Naive thymus-derived CD8-positive, alpha-beta T cell (primary cell): ENCODE results near the gene VWCE. TPM values are rescaled to one million over a fixed set of nuclear protein-coding genes. Genes with fewer than 3 reads are reported as not detected.
A peak's percentile ranks its signal among the peaks of the same experiment; 100 is the strongest.
"Not testable (repeated sequence)": the region's sequence is repeated elsewhere in the genome, so short reads cannot be mapped to it uniquely, and the experiment has no call there.

Source experiments
- ATAC-seq, 2 donors: fragments of 150-1000 bp; cut with Tn5 transposase in 1 of 2; sonication (Bioruptor Pico), chemical (Tn5 transposase) in 1 of 2; 1 replicate in 1 of 2; 2 replicates in 1 of 2; pipeline ENCODE4 v1.10.0; 2021; ENCODE audit warnings: mild to moderate bottlenecking in 2 of 2, moderate library complexity in 2 of 2
- POLR2A ChIA-PET: fragments of 350-600 bp; sonication (Branson Sonifier 250); formaldehyde crosslinking; loops from one replicate; lab custom pipeline; 2021; ENCODE audit warnings: antibody characterized with exemption; lab: Charles Lee
- DNase-seq, 10 donors: peaks; one replicate each; pipeline versions ENCODE4 v3.0.0 to v3.0.0-alpha.2; 2020 to 2022
- H3K27ac Mint-ChIP-seq, 10 donors: one replicate each; pipeline ENCODE4 v1.8.0; 2020 to 2022; ENCODE audit warnings: mild to moderate bottlenecking in 10 of 10, mixed read lengths in 10 of 10, moderate library complexity in 4 of 10, inconsistent platforms in 1 of 10
- H3K27me3 Mint-ChIP-seq, 5 donors: one replicate each; pipeline ENCODE4 v1.8.0; 2021 to 2022; ENCODE audit warnings: mixed read lengths in 5 of 5
- H3K36me3 Mint-ChIP-seq, 3 donors: one replicate each; pipeline ENCODE4 v1.8.0; 2020 to 2022; ENCODE audit warnings: mixed read lengths in 3 of 3, mild to moderate bottlenecking in 2 of 3, inconsistent platforms in 1 of 3
- H3K4me1 Mint-ChIP-seq, 4 donors: one replicate each; pipeline ENCODE4 v1.8.0; 2021 to 2022; ENCODE audit warnings: mixed read lengths in 4 of 4
- H3K4me3 Mint-ChIP-seq, 10 donors: one replicate each; pipeline ENCODE4 v1.8.0; 2020 to 2022; ENCODE audit warnings: mild to moderate bottlenecking in 10 of 10, mixed read lengths in 10 of 10, moderate library complexity in 6 of 10, inconsistent platforms in 1 of 10
- H3K9me3 Mint-ChIP-seq, 9 donors: one replicate each; pipeline ENCODE4 v1.8.0; 2020 to 2022; ENCODE audit warnings: mixed read lengths in 9 of 9, mild to moderate bottlenecking in 3 of 9, inconsistent platforms in 1 of 9, moderate library complexity in 1 of 9
- polyA plus RNA-seq, 3 donors: library from polyadenylated mRNA; unstranded; fragments of 300-500 nt; fragmentation: Illumina TruSeq; gene quantifications; one replicate each; pipeline ENCODE4 v1.2.3, GENCODE V29; 2021
- total RNA-seq, 8 experiments: library from RNA in 2 of 8; stranded (reverse) in 2 of 8; gene quantifications; one replicate each; pipeline ENCODE4 v1.2.3 and lab custom pipeline; 2021 to 2026

VWCE gene
- total and polyA plus RNA-seq, 5 experiments from 2014 or later = 0.94 to 0.99 TPM; not detected in 3

DNA sequence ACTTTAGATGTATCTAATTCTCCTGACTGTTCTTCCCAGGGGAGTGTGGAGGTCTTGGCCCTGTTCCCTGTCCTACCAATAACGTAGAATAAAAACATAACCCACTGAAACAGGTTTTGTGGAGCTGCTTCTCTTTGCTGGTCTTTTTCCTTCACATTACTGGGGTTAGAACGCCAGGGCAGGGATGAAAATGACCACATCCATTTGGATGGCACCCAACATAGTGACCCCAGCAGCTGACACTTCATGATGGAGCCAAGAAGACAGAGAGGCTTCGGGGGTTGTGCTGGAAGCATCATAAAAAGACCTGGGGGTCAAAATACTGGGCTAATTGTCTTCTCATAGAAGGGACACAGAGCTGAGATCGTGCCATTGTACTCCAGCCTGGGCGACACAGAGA lies 63.5 kb downstream of the VWCE start:
- DNase-seq, ATAC-seq, POLR2A ChIA-PET, H3K36me3 Mint-ChIP-seq, H3K4me1 Mint-ChIP-seq, H3K27ac Mint-ChIP-seq, H3K27me3 Mint-ChIP-seq, H3K9me3 Mint-ChIP-seq, H3K4me3 Mint-ChIP-seq: not testable (repeated sequence)

DNA sequence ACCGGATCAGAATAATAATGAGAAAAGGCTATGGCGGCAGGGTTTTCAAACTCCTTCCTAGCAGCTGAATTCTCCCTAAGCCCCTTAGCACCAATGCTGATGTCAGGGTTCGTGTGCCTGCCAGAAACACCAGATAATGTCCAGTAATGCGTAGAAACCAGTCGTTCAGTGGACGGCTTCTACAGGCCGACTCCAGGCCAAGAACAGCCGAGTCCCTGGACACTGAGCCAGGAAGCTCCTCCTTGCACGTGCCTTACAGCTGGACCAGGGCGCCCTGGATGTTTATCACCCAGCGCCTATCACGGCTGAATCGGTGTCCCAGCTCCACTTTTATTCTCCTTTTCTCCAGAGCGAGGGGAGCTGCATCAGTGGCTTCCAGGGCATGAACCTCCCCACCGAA lies 64.1 kb downstream of the VWCE start:
- POLR2A ChIA-PET, H3K9me3 Mint-ChIP-seq, H3K27ac Mint-ChIP-seq, ATAC-seq, DNase-seq, H3K4me1 Mint-ChIP-seq, H3K4me3 Mint-ChIP-seq, H3K36me3 Mint-ChIP-seq, H3K27me3 Mint-ChIP-seq: not testable (repeated sequence)

DNA sequence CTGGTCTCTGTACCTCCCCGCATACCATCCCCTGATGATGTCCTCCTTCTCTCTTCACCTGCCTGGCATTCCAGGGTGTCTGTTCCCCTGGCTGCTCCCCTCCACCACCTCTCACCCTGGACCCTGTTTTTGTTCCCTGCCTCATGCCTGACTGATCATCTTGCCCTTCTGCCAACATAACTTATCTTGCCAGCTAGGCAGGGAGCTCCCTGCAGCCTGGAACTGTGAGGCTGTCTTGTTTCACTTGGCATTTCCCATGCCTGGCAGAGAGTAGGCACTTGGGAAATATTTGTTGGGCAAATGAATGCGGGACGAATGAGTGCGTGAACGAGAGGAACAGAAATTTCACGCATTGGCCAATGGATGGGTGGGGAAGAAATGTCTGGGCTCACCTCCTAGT lies 65.7 kb downstream of the VWCE start:
- DNase-seq, H3K36me3 Mint-ChIP-seq, H3K4me3 Mint-ChIP-seq, H3K9me3 Mint-ChIP-seq, ATAC-seq, H3K27ac Mint-ChIP-seq, POLR2A ChIA-PET, H3K27me3 Mint-ChIP-seq, H3K4me1 Mint-ChIP-seq: not testable (repeated sequence)

DNA sequence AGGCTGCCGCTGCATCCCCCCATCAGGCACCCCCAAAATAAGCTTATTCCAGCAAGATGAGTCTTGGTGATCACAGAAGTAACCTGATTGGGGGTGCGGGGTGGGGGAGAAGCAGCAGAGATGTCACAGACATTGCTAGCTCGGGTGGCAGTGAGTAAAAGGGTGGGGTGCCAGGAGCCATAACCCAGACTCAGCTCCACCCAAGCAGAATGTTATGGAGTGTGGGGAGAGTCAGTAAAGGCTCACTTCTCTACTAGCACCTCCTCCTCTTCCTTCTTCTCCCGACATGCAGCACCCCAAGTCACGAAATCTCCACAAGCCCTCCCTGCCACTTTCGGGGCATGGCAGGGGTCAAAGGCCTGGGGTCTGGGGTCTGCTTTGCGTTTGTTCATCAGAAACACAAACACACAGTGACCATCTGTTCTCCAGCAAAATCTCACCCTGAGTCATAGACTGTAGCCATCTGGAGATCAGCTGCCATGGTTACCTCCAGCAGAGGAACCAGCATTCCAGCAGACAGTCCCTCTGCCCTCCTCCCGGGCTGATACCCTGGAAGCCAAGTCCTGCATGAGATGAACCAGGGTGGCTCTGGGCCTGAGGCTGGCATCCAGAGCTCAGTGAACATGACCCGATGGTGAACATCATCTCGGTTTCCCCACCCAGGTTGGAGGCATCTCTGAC lies 68.5 kb downstream of the VWCE start:
- H3K27me3 Mint-ChIP-seq, H3K27ac Mint-ChIP-seq, ATAC-seq, H3K4me3 Mint-ChIP-seq, POLR2A ChIA-PET, H3K36me3 Mint-ChIP-seq, H3K4me1 Mint-ChIP-seq, DNase-seq, H3K9me3 Mint-ChIP-seq: not testable (repeated sequence)

DNA sequence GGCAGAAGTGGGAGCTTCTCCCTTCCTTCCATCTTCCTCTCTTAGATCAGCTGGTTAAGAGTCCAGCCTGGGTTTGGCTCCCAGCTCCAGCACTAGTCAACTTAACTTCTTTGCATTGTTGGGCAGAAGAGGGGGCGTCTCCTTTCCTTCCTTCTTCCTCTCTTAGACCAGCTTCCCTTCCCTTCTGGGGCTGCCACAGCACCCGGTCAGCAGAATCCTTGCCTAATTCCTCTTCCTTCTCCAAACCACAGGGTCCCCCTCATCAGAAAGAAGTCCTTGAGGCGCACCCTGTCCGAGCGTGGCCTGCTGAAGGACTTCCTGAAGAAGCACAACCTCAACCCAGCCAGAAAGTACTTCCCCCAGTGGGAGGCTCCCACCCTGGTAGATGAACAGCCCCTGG lies 72.4 kb downstream of the VWCE start:
- H3K9me3 Mint-ChIP-seq, DNase-seq, H3K36me3 Mint-ChIP-seq, POLR2A ChIA-PET, H3K27ac Mint-ChIP-seq, H3K27me3 Mint-ChIP-seq, ATAC-seq, H3K4me1 Mint-ChIP-seq, H3K4me3 Mint-ChIP-seq: not testable (repeated sequence)

DNA sequence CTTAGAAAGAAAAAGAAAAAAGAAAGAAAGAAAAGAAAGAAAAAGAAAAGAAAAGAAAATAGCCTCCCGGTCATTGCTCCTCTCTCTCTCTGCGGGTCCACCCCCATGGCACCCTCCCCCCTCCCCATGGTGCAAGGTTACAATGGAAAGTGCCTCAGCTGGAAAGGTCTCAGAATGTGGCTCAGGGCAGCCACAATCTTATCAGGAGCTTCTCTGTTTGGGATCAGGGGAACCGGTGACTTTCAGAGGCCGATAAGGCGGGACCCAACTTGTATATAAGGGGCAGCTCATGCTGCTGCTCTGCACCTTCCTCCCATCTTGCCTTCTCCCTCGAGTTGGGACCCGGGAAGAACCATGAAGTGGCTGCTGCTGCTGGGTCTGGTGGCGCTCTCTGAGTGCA lies 73.1 kb downstream of the VWCE start, which contains the start of gene PGA4:
PGA4 (plus strand) TSS at position 301 of the 400 bp plus-strand sequence; CDS start at position 355, 54 bp downstream.
- H3K36me3 Mint-ChIP-seq, ATAC-seq, DNase-seq, H3K27me3 Mint-ChIP-seq, POLR2A ChIA-PET, H3K4me3 Mint-ChIP-seq, H3K27ac Mint-ChIP-seq, H3K9me3 Mint-ChIP-seq, H3K4me1 Mint-ChIP-seq: not testable (repeated sequence)

DNA sequence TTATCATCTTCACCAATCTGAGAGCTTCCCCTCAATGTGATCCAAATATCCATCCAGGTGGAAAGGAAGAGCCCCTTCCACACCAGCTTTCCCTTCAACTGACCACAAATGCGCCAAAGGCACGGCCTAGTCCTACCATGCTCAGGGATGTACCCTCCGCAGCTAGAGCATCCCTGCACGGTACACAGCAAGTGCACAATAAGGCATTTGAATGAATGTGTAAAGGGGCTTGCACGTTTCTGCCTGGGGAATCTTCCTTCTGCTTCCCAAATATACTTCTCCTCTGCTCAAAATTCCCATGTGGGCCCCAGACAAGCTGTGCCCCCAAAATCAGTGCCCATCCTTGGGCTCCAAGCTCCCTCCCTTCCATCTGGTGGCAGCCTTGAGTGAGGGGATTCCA lies 76.1 kb downstream of the VWCE start:
- ATAC-seq, H3K36me3 Mint-ChIP-seq, DNase-seq, POLR2A ChIA-PET, H3K4me3 Mint-ChIP-seq, H3K4me1 Mint-ChIP-seq, H3K9me3 Mint-ChIP-seq, H3K27me3 Mint-ChIP-seq: not testable (repeated sequence)
- H3K27ac Mint-ChIP-seq = peak overlapping the region in 1 of 10 donors; percentile 75

DNA sequence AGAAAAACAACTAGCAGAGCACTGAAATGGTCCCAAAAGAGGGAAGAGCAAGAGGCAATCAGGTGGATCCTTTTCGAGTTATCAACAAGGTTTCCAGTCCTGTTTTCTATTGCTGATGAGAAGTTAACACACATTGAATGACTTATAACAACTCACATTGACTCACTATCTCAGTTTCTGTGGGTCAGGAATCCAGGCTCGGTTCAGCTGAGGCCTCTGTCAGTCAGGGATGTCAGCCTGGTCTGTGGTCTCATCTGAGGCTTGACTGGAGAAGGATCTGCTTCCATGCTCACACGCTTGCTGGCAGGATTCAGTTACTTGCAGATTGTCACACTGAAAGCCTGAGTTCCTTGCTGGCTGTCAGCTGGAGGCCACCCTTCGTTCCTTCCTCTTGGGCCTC lies 76.8 kb downstream of the VWCE start:
- ATAC-seq, H3K4me3 Mint-ChIP-seq, H3K9me3 Mint-ChIP-seq, POLR2A ChIA-PET, H3K4me1 Mint-ChIP-seq, H3K27ac Mint-ChIP-seq, DNase-seq, H3K36me3 Mint-ChIP-seq, H3K27me3 Mint-ChIP-seq: not testable (repeated sequence)

DNA sequence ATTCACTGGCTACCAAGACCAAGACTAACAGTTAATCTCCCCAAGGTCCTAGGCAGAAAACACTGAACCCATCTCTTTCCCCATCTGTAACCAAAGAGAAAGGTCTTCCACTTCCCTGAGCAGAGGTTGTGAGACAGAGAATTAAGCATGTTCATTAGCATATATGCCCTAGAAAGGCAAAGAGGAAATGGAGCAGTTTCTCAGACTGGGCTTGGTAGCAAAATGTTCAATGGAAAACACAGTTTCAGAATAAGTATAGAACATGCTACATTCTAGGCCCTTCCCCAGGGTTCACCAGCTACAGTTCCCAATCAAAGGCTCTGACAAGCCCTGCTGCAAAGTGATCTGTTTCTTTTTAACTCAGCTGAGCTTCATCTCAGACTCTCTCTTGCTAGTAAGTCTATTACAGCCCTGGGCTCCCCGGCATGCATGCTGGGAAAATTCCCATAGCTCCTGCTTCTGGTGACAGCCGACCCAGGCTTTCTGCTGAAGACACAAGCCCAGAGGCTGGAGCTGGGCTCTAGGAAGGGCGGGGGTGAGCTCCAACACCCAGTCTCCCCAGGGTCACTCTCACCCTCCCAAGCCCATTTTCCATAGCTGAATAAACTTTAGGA lies 81.3 kb downstream of the VWCE start:
- POLR2A ChIA-PET, H3K4me1 Mint-ChIP-seq: not testable (repeated sequence)

DNA sequence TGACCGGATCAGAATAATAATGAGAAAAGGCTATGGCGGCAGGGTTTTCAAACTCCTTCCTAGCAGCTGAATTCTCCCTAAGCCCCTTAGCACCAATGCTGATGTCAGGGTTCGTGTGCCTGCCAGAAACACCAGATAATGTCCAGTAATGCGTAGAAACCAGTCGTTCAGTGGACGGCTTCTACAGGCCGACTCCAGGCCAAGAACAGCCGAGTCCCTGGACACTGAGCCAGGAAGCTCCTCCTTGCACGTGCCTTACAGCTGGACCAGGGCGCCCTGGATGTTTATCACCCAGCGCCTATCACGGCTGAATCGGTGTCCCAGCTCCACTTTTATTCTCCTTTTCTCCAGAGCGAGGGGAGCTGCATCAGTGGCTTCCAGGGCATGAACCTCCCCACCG lies 82.9 kb downstream of the VWCE start:
- POLR2A ChIA-PET, H3K36me3 Mint-ChIP-seq, H3K4me1 Mint-ChIP-seq, H3K27me3 Mint-ChIP-seq, H3K4me3 Mint-ChIP-seq, H3K27ac Mint-ChIP-seq, ATAC-seq, DNase-seq, H3K9me3 Mint-ChIP-seq: not testable (repeated sequence)

More for the DNA sequence above, 81.3 kb downstream of the VWCE start:
- not testable (repeated sequence) for H3K27me3 Mint-ChIP-seq, H3K9me3 Mint-ChIP-seq, ATAC-seq, DNase-seq, H3K4me3 Mint-ChIP-seq, H3K27ac Mint-ChIP-seq, H3K36me3 Mint-ChIP-seq

DNA sequence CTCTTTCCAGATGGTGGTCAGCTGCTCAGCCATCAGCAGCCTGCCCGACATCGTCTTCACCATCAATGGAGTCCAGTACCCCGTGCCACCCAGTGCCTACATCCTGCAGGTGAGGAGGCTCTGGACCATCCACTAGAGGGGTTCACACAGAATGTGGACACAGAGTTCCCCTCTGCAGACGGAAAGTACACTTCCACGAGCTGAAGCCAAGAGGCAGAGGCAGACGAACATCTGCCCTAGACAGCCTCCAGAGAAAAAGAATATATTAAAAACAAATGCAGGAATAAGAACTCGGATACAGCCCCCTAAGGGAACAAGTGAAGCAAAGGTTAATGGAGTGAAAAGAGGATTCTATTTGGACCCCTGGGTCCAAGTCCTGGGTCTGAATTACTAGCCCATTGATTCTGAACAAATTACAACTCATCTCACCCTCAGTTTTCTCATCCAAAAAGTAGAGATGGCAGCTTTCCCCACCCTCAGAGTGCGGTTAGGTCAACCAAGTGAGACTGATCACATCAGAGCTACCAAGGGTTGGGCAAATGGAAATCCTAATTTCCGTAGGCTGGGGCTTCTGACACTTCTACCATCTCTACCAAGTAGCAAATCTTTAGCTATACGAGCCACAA lies 83.7 kb downstream of the VWCE start:
- H3K36me3 Mint-ChIP-seq, H3K4me3 Mint-ChIP-seq, H3K9me3 Mint-ChIP-seq, H3K27me3 Mint-ChIP-seq, H3K4me1 Mint-ChIP-seq, H3K27ac Mint-ChIP-seq, ATAC-seq, POLR2A ChIA-PET, DNase-seq: not testable (repeated sequence)

DNA sequence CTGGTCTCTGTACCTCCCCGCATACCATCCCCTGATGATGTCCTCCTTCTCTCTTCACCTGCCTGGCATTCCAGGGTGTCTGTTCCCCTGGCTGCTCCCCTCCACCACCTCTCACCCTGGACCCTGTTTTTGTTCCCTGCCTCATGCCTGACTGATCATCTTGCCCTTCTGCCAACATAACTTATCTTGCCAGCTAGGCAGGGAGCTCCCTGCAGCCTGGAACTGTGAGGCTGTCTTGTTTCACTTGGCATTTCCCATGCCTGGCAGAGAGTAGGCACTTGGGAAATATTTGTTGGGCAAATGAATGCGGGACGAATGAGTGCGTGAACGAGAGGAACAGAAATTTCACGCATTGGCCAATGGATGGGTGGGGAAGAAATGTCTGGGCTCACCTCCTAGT lies 84.5 kb downstream of the VWCE start:
- H3K4me3 Mint-ChIP-seq, H3K36me3 Mint-ChIP-seq, H3K9me3 Mint-ChIP-seq, H3K4me1 Mint-ChIP-seq, POLR2A ChIA-PET, H3K27me3 Mint-ChIP-seq, ATAC-seq, DNase-seq, H3K27ac Mint-ChIP-seq: not testable (repeated sequence)
